Left kidney (tissue), 8 donors: Measurements from ENCODE around the gene TP53TG3F. TPM values are rescaled to one million over a fixed set of nuclear protein-coding genes. Genes with fewer than 3 reads are reported as not detected.
"Not testable (repeated sequence)": the region's sequence is repeated elsewhere in the genome, so short reads cannot be mapped to it uniquely, and the experiment has no call there.

ENCODE experiments used
- DNase-seq: peaks from one replicate; pipeline ENCODE4 v3.0.0-alpha.2; 2013
- long read RNA-seq, 8 donors: transcript quantifications; one replicate each; lab custom pipeline, GENCODE V29; 2026
- polyA plus RNA-seq: library from polyadenylated mRNA; unstranded; fragments of 120-200 nt; gene quantifications from one replicate; pipeline ENCODE4 v1.2.1, GENCODE V29; 2013; ENCODE audit not compliant: insufficient read length

TP53TG3F gene
- polyA plus RNA-seq, result not detected
- long read RNA-seq, donor 1, result 0 reads
- long read RNA-seq, donor 2, result 0 reads
- long read RNA-seq, donor 3, result 0 reads
- long read RNA-seq, donor 4, result 0 reads
- long read RNA-seq, donor 5, result 0 reads
- long read RNA-seq, donor 6, result 0 reads
- long read RNA-seq, donor 7, result 0 reads
- long read RNA-seq, donor 8, result 0 reads

GRCh38 chr16:33459312-33459711, at the start of gene TP53TG3F:
TP53TG3F (plus strand) TSS chr16:33459612; CDS start chr16:33459680, 68 bp downstream.
- DNase-seq, result not testable (repeated sequence)

- not testable (repeated sequence) for DNase-seq
Observed at GRCh38 chr16:33491611-33492010, 32.2 kb downstream of the TP53TG3F start.

GRCh38 chr16:33507231-33507630, 47.8 kb downstream of the TP53TG3F start:
- not testable (repeated sequence) for DNase-seq

- DNase-seq, result not testable (repeated sequence)
Observed at GRCh38 chr16:33509070-33509469, 49.7 kb downstream of the TP53TG3F start.

GRCh38 chr16:33509906-33510305, 50.5 kb downstream of the TP53TG3F start:
- not testable (repeated sequence) for DNase-seq

Other genes starting within 250 kb of the TP53TG3F start
- not detected for gene TP53TG3E, start 155.3 kb upstream of the TP53TG3F start, polyA plus RNA-seq
- not detected for gene TP53TG3B, start 98.8 kb upstream of the TP53TG3F start, polyA plus RNA-seq